Aorta (tissue), 5 donors: ENCODE measurements around the gene VCX3B. TPM values are rescaled to one million over a fixed set of nuclear protein-coding genes. Genes with fewer than 3 reads are reported as not detected.
"Not testable (repeated sequence)": the region's sequence is repeated elsewhere in the genome, so short reads cannot be mapped to it uniquely, and the experiment has no call there.

Experiments
- ATAC-seq: fragments of 200-7000 bp; cut with Tn5 transposase; one replicate; pipeline ENCODE4 v1.9.1; 2022; ENCODE audit warnings: moderate library complexity; ENCODE audit not compliant: low FRiP score
- DNase-seq, 2 donors: peaks; one replicate each; pipeline ENCODE4 v3.0.0-alpha.2; 2020
- H3K27ac ChIP-seq, 2 donors: one replicate each; pipeline ENCODE4 v1.5.1; 2013; ENCODE audit warnings: low read length in 2 of 2, mild to moderate bottlenecking in 2 of 2, moderate library complexity in 2 of 2, control low read depth in 1 of 2, inconsistent platforms in 1 of 2, low read depth in 1 of 2
- H3K27me3 ChIP-seq, 2 donors: one replicate each; pipeline ENCODE4 v1.6.1; 2013; ENCODE audit warnings: control low read depth in 1 of 2, low read length in 1 of 2, mild to moderate bottlenecking in 1 of 2, moderate library complexity in 1 of 2; ENCODE audit not compliant: insufficient read depth in 2 of 2, control insufficient read depth in 1 of 2
- H3K36me3 ChIP-seq, 2 donors: one replicate each; pipeline ENCODE4 v1.6.1; 2013; ENCODE audit warnings: control low read depth in 1 of 2, low read length in 1 of 2, mild to moderate bottlenecking in 1 of 2; ENCODE audit not compliant: insufficient read depth in 2 of 2, control insufficient read depth in 1 of 2
- H3K4me1 ChIP-seq, 2 donors: one replicate each; pipeline ENCODE4 v1.6.1; 2013; ENCODE audit warnings: low read length in 2 of 2, control low read depth in 1 of 2, mild to moderate bottlenecking in 1 of 2, moderate library complexity in 1 of 2; ENCODE audit not compliant: insufficient read depth in 2 of 2, control insufficient read depth in 1 of 2
- H3K4me3 ChIP-seq, 2 donors: one replicate each; pipeline ENCODE4 v1.5.1; 2013; ENCODE audit warnings: low read length in 2 of 2, control low read depth in 1 of 2, mild to moderate bottlenecking in 1 of 2
- H3K9me3 ChIP-seq: one replicate; pipeline ENCODE4 v1.6.1; 2013; ENCODE audit warnings: mild to moderate bottlenecking, low read length; ENCODE audit not compliant: control insufficient read depth
- WGBS, 2 donors: extraction: QIAGEN DNeasy Blood & Tissue Kit; methylation state at CpG; one replicate each; pipeline ENCODE4 v1.1.7; 2013; 5-methylcytosine and 5-hydroxymethylcytosine counted together
- intact Hi-C, 2 donors: fragments of 100-400 bp; cut with DNase I; formaldehyde crosslinking; loops; one replicate each; pipeline versions ENCODE4 v1.14.2 to v1.15.0; 2022
- long read RNA-seq, 2 donors: library from polyadenylated mRNA; unstranded; transcript quantifications; one replicate each; pipeline ENCODE4 v2.0.0, GENCODE V29; 2020 to 2021
- polyA plus RNA-seq, 2 donors: library from polyadenylated mRNA; stranded (reverse); fragments of 200-250 nt; gene quantifications; one replicate each; pipeline ENCODE4 v1.2.3, GENCODE V29; 2013
- total RNA-seq, 2 donors: library from RNA; stranded (reverse); fragmentation: NEBNext Ultra II Directional; extraction: Animal tissue kit (Norgen Biotek cat#: 25700); gene quantifications; one replicate each; pipeline ENCODE4 v1.2.1, GENCODE V29; 2021
- donor health status: healthy with polysubstance abuse.
- donor health status: Bipolar disorder and iron deficiency.
- donor health status: DM: no; HTN: no; CAD: no.
- donor health status: DM: no; HTN: no; CAD: no.
- donor health status: DM: yes; HTN: yes; CAD: no.

Gene VCX3B
- total RNA-seq (not detected), polyA plus RNA-seq (under 1 TPM in 1 of 2 donors, not detected in 1; 0.77 TPM)
- long read RNA-seq, donor 1 = 0 reads
- long read RNA-seq, donor 2 = 0 reads

GRCh38 chrX:8464530-8464929 is at the start of gene VCX3B:
VCX3B (plus strand) TSS chrX:8464830; CDS start chrX:8465451, 621 bp downstream.
- 92 to 99% methylated on average over 2 to 3 of the region's 3 CpGs for WGBS, 2 donors
- H3K36me3 ChIP-seq = not testable (repeated sequence)

DNA sequence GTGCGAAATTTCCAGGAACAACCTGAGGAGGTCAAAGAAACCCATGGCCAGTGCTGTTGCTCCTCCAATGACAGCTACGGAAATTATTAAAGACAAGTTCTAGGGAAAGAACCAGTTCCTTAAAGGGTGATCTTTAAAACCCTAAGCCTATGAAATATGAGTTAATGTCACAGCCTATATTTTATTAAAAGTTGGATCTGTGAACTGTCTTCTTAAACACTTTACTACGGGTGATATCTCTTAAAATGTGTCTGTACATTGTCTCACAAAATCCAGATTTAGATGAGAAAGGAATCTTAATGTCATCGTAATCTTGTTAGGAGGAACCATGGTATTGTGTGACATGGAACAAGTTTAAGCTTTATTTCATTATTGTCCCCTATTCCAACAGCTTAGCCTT is 46.3 kb upstream of the VCX3B start:
- Histone ChIP-seq H3K9me3 (no peaks in the 10 kb centered on the region), H3K27ac (no peak overlapping the region), H3K27me3 (no peaks in the 10 kb centered on the region), H3K36me3 (no peaks in the 10 kb centered on the region), H3K4me3 (no peak overlapping the region), H3K4me1 (no peaks in the 10 kb centered on the region)
- WGBS, 2 donors = 92 to 95% methylated on average over 4 of the region's 4 CpGs
- DNase-seq = no peak
- intact Hi-C loops = loop anchor here in 1 of 2 donors (10.0 kb wide), 1 partner anchor 56 kb away; no protein-coding TSS in a partner anchor
- no peak for ATAC-seq

More at GRCh38 chrX:8464530-8464929, at the start of gene VCX3B:
- DNase-seq, ATAC-seq, H3K4me3 ChIP-seq, H3K27me3 ChIP-seq, intact Hi-C loops, H3K9me3 ChIP-seq, H3K27ac ChIP-seq, H3K4me1 ChIP-seq: not testable (repeated sequence)

GRCh38 chrX:8424912-8425311 is 39.7 kb upstream of the VCX3B start:
- Histone ChIP-seq H3K4me1 (no peaks in the 10 kb centered on the region), H3K9me3 (no peaks in the 10 kb centered on the region), H3K4me3 (no peak overlapping the region), H3K27ac (no peak overlapping the region), H3K27me3 (no peaks in the 10 kb centered on the region), H3K36me3 (no peaks in the 10 kb centered on the region)
- WGBS, 2 donors = 8 to 26% methylated on average over 1 of the region's 1 CpG
- ATAC-seq (no peak), DNase-seq (no peak)
- intact Hi-C loops = no loop called here

DNA sequence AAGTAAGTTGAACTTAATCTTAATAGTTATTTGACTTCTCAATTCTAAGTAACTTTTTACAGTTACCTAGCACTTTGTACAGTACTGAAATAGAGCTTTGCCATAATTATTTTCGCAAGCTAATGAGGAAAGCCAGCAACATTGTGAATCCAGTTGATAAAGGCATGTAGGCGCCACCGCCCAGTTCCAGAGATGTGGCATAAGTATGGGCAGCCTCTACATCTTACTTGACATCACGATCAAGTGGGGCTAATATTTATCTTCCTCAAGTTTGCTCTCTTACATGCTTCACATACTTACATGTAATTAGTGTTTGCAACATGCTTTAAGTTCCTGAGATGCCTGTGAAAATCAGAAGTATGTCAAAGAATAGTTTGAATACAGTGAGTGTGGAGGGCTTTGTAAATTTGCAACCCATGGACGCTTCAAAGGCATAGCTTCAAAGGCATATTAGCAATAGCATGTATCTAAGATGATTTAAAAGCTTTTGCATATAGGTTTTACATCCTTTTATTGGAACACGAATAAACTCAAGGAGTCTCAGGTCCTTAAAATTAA is 34.9 kb upstream of the VCX3B start:
- no peak for ATAC-seq
- intact Hi-C loops = no loop called here
- no peak for DNase-seq
- Histone ChIP-seq H3K4me1 (no peaks in the 10 kb centered on the region), H3K9me3 (no peaks in the 10 kb centered on the region), H3K4me3 (no peak overlapping the region), H3K36me3 (no peaks in the 10 kb centered on the region), H3K27me3 (no peaks in the 10 kb centered on the region), H3K27ac (no peak overlapping the region)
- WGBS, 2 donors = 80 to 81% methylated on average over 6 of the region's 6 CpGs

GRCh38 chrX:8430444-8430843 is 34.2 kb upstream of the VCX3B start:
- 84 to 86% methylated on average over 3 of the region's 3 CpGs for WGBS, 2 donors
- H3K4me3 ChIP-seq = no peak overlapping the region
- no peaks in the 10 kb centered on the region for H3K4me1 ChIP-seq
- DNase-seq (no peak), ATAC-seq (no peak)
- no peak overlapping the region for H3K27ac ChIP-seq
- H3K36me3 ChIP-seq = no peaks in the 10 kb centered on the region
- intact Hi-C loops = no loop called here
- no peaks in the 10 kb centered on the region for H3K27me3 ChIP-seq
- no peaks in the 10 kb centered on the region for H3K9me3 ChIP-seq

GRCh38 chrX:8432396-8432795 is 32.2 kb upstream of the VCX3B start:
- WGBS, 2 donors = 73 to 75% methylated on average over 3 of the region's 3 CpGs
- H3K4me3 ChIP-seq = no peak overlapping the region
- intact Hi-C loops = no loop called here

DNA sequence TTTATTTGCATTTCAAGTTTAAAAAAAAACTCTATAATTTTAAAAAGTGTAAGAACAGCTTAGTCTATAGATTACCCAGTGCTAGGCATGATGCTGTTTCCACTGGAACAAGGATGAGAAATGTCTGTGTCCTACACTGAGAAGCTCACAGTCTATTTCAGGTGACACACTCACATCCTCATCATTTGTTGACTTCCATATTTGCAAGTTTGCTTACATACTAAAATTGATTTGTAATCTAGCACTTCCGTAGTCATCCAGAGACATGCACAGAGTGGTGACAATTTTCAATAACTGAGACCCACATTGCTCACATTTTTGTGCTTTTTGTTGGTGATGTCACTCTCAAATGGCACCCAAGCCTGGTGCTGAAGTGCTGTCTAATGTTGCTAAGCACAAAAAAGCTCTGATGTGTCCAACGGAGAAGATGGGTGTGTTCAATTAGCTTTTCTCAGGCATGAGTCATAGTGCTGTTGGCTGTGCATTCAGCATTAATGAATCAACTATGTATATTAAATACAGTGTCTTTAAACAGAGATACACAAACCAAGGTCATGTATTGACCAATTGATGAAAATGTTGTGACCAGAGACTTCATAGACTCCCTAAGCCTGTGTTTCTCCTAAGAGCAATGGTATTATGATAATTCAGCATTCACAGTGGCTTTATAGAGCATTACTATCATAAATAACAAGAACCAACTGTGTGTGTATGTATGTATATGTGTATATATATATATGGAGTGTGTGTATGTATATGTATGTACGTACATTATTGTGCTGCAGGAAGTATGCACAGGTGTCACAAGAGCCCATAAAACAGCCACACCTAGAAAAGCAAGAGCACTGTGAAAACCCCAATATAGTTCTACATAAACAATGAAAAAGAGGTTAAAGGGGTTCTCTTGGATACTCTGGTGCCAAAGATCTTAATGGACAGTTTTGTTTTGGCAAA is 31.2 kb upstream of the VCX3B start:
- H3K36me3 ChIP-seq = no peaks in the 10 kb centered on the region
- intact Hi-C loops = no loop called here
- H3K9me3 ChIP-seq = no peaks in the 10 kb centered on the region
- 80 to 85% methylated on average over 3 of the region's 3 CpGs for WGBS, 2 donors
- no peak overlapping the region for H3K27ac ChIP-seq
- ATAC-seq = no peak
- no peaks in the 10 kb centered on the region for H3K4me1 ChIP-seq
- no peaks in the 10 kb centered on the region for H3K27me3 ChIP-seq
- no peak overlapping the region for H3K4me3 ChIP-seq
- DNase-seq = no peak

More at GRCh38 chrX:8432396-8432795, 32.2 kb upstream of the VCX3B start:
- ATAC-seq (no peak), DNase-seq (no peak)
- no peaks in the 10 kb centered on the region for H3K4me1 ChIP-seq
- H3K9me3 ChIP-seq = no peaks in the 10 kb centered on the region
- no peaks in the 10 kb centered on the region for H3K27me3 ChIP-seq
- no peak overlapping the region for H3K27ac ChIP-seq
- H3K36me3 ChIP-seq = no peaks in the 10 kb centered on the region

DNA sequence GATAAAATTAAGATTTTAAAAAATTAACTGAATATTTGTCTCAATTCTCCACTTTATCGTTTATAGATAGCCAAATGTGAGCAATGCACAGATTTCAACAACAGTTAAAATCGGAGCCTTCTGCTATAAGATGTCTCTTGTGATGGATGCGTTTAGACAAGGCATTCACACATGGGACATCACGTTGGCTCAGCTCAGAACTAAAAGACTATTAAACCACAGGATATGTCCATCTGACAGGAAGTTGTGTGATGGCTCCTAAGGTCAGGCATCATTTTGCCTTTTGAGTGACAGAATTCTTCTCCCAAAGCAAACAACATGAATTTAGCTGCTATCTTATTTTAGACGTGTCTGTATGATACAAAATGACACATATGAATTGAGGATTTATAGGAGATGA is 17.3 kb upstream of the VCX3B start:
- intact Hi-C loops = no loop called here
- no peaks in the 10 kb centered on the region for H3K36me3 ChIP-seq
- no peak for ATAC-seq
- H3K4me1 ChIP-seq = no peaks in the 10 kb centered on the region
- H3K4me3 ChIP-seq = no peak overlapping the region
- H3K27ac ChIP-seq = no peak overlapping the region
- WGBS, 2 donors = 77 to 83% methylated on average over 5 of the region's 5 CpGs
- no peaks in the 10 kb centered on the region for H3K27me3 ChIP-seq
- DNase-seq = no peak
- no peaks in the 10 kb centered on the region for H3K9me3 ChIP-seq
